Ramos (cell line): ENCODE measurements around the gene DLG1.

ENCODE experiments used
- in situ Hi-C: fragments of 300-500 bp; cut with MboI; formaldehyde crosslinking; loops from one replicate; pipeline ENCODE4 v1.14.3; 2022; ENCODE audit warnings: low sequenced_read_pairs; ENCODE audit not compliant: unreplicated experiment

Gene DLG1

GRCh38 chr3:197320582-197320981 lies 22.2 kb upstream of the DLG1 start:
- in situ Hi-C loops = no loop called here

- in situ Hi-C loops = no loop called here
Observed at GRCh38 chr3:197317250-197317963, 19.0 kb upstream of the DLG1 start.

GRCh38 chr3:197312431-197312830 lies 14.0 kb upstream of the DLG1 start:
- in situ Hi-C loops = no loop called here

- in situ Hi-C loops = no loop called here
Observed at GRCh38 chr3:197311591-197311990, 13.2 kb upstream of the DLG1 start.

- in situ Hi-C loops = no loop called here
Observed at GRCh38 chr3:197309528-197310361, 11.3 kb upstream of the DLG1 start.

- in situ Hi-C loops = no loop called here
Observed at GRCh38 chr3:197308591-197308990, 10.2 kb upstream of the DLG1 start.

- in situ Hi-C loops = no loop called here
Observed at GRCh38 chr3:197306374-197307086, 8.1 kb upstream of the DLG1 start.

DNA sequence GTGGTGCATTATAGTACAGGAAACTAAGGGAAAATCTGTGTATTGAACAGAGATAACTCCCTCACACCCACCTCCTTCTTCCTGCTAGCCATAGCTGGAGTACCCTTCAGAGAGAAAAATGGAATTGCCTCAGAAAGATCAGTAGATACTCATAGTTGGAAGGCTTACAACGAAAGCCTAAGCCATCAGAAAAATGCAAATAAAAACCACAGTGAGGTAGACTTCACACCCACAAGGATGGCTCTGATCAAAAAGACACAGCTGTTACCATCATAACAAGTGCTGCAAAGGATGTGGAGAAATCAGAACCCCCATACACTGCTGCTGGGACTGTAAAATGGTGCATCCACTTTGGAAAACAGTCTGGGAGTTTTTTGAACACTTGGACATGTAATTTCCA lies 7.4 kb upstream of the DLG1 start:
- in situ Hi-C loops = no loop called here

- in situ Hi-C loops = no loop called here
Observed at GRCh38 chr3:197303452-197303851, 5.0 kb upstream of the DLG1 start.

GRCh38 chr3:197302696-197303341 lies 4.4 kb upstream of the DLG1 start:
- in situ Hi-C loops = no loop called here

DNA sequence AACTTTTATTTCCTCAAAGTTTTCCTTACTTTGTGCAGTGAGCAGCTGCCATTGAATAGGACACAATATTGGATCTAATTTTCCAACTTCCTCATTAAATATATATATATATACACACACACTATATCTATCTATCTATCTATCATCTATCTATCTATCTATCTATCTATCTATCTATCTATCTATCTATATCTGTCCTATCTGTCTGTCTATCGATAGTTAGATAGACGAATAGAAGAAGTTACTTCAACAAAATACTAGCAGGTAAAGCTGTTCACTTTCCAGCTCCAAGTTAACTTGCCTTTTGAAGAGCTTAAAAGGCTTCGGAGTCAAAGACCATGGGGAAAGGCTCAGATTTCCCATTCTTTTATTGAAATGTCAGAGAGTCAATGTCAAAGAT lies 3.6 kb upstream of the DLG1 start:
- in situ Hi-C loops = no loop called here

DNA sequence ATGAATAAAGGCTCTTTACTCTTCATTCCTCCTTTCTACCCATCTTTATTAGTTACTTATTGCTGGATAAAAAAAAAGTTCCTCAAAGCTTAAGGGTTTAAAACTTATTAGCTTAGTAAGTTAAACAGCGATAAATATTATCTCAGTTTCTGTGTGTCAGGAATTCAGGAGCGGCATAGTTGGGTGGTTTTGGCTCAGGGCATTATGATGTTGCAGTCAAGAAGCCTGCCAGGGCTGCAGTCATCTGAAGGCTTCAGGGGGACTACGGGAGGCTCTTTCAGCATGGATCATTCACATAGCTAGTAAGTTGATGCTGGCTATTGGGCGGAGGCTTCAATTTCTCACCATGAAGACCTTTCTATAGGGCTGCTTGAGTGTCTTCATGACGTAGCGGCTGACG lies 1.9 kb upstream of the DLG1 start:
- in situ Hi-C loops = no loop called here

DNA sequence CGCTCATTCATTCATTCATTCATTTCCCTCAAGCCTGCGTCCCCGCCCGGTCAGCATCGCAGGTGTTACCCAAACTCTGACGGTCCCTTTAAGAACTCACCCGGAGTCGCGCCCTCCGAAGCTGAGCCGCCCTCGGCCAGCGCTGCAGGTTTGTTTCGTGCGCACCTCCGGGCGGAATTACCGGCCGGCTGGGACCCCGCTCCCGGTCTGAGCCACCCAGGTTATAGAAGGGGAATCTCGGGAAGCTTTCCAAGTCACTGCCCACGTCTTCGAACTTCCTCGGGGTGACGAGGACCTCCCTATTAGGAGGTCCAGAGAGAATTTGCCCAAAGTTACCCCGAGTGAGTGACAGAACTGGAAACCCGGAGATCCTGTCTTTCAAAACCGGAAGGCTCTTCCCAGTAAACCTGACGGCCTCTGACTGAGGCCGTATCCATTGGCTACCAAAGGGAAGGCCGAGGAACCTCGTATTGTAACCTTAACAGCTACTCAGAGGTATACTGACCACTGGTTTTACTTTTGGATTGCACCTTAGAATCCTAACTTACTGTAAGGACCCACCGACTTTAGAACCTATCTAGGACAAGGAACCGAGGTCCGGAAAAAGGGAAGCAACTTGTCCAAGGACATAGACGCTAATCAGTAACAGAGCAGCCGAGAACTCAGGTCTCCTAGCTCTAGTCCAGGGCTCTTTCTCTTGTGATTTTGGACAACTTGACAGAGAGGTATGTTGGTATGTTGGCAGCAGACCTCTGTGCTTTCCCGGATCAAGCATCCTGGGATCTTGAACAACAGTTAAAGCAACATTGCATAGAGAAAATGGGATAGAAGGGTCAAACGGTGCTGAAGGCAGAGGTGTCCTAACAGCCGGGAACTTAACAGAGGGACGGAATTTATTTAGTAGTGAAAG lies 788 bp upstream of the DLG1 start:
- in situ Hi-C loops = no loop called here

GRCh38 chr3:197297476-197298340 lies 704 bp downstream of the DLG1 start:
- in situ Hi-C loops = no loop called here

- in situ Hi-C loops = no loop called here
Observed at GRCh38 chr3:197297002-197297401, 1.4 kb downstream of the DLG1 start.

DNA sequence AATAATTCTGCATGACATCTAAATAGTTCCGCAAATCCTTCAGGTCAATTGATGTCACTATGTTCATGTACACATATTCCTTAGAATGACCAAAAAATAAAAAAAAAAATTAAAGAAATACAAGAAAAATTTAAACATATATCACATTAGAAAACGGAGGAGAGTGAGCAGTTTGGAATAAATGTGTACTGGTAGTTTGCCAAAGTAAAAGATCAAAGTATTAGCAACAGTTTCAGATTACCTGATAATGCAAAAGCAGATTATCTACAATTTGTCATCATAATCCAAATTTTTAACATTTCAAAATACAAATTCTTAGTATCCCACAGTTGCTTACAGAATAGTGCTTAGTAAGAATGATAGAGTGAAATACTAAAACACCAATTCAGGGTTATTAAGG lies 1.9 kb downstream of the DLG1 start:
- in situ Hi-C loops = no loop called here

GRCh38 chr3:197295871-197296270 lies 2.5 kb downstream of the DLG1 start:
- in situ Hi-C loops = no loop called here

DNA sequence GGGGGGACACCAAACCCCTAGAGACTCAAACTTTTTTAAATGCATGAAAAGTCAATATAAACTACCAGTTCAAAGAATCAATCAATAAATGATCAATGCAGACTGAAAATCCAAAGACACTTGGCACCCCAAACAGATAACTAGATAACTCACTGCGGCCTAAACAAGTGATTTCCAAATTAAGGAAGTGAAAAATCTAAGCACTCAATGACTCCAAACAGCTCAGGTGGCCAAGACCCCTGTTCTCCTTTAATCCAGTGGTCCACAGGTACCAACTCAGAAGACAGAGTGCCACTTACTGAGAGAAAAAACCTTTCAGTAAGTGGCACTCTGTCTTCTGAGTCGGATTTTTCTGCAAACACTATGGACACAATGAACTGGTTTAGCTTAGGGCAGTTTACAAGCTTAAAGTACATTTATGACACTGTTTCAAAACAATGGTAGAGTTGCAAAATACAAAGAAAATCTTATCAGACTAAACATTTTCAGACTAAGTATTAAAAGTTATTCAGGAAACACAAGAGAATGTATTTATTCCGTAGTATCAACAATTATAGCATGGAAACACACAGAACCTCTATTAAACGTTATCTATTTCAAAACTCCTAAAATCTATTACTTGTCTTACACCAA lies 4.7 kb downstream of the DLG1 start:
- in situ Hi-C loops = no loop called here
